NT2/D1 (cell line): ENCODE data around the gene EEF1AKMT3.

ENCODE experiments used
- DNase-seq: peaks from one replicate; pipeline ENCODE4 v3.0.0-alpha.2; 2011; ENCODE audit warnings: low read depth, low spot score
- H3K27me3 ChIP-seq: 2 replicates; pipeline ENCODE4 v1.6.0; 2011; ENCODE audit warnings: mild to moderate bottlenecking; ENCODE audit not compliant: insufficient read length, insufficient read depth
- H3K36me3 ChIP-seq: 2 replicates; pipeline ENCODE4 v1.6.1; 2011; ENCODE audit warnings: mild to moderate bottlenecking, low read length, mixed read lengths; ENCODE audit not compliant: insufficient read depth, insufficient read length
- H3K4me1 ChIP-seq: 2 replicates; pipeline ENCODE4 v1.5.1; 2011; ENCODE audit not compliant: insufficient read depth, insufficient read length
- H3K4me3 ChIP-seq: 2 replicates; pipeline ENCODE4 v1.5.1; 2011; ENCODE audit warnings: low read depth; ENCODE audit not compliant: insufficient read length
- H3K9ac ChIP-seq: 2 replicates; pipeline ENCODE4 v1.6.0; 2011; ENCODE audit warnings: low read depth; ENCODE audit not compliant: insufficient read length
- H3K9me3 ChIP-seq: 2 replicates; pipeline ENCODE4 v1.5.1; 2011; ENCODE audit warnings: mild to moderate bottlenecking, low read length; ENCODE audit not compliant: insufficient read depth
- SUZ12 ChIP-seq: IDR thresholded peaks from 2 replicates; pipeline ENCODE4 v1.6.1; 2011; ENCODE audit not compliant: insufficient read length, insufficient read depth; ENCODE audit errors: extremely low read depth
- YY1 ChIP-seq: IDR thresholded peaks from 2 replicates; pipeline ENCODE4 v1.6.1; 2011; ENCODE audit not compliant: insufficient read length, insufficient read depth
- ZNF274 ChIP-seq: IDR thresholded peaks from 2 replicates; pipeline ENCODE4 v1.6.1; 2011; ENCODE audit warnings: mild to moderate bottlenecking, low read depth, low read length

The EEF1AKMT3 gene

GRCh38 chr12:57759360-57759980, 12.9 kb upstream of the EEF1AKMT3 start:
- peaks cover 7% of the 10 kb centered on the region for H3K36me3 ChIP-seq
- H3K4me3 ChIP-seq, result no peak overlapping the region
- peaks cover 2% of the 10 kb centered on the region for H3K4me1 ChIP-seq
- no peak for TF ChIP-seq SUZ12
- TF ChIP-seq YY1, result no peak
- no peak for TF ChIP-seq ZNF274
- DNase-seq, result no peak
- no peak overlapping the region for H3K9ac ChIP-seq
- H3K9me3 ChIP-seq, result no peaks in the 10 kb centered on the region; the same call in 1 of the 2 replicates
- H3K27me3 ChIP-seq, result peaks cover 58% of the 10 kb centered on the region

GRCh38 chr12:57760347-57760982, 11.9 kb upstream of the EEF1AKMT3 start:
- Histone ChIP-seq H3K27me3 (peaks cover 64% of the 10 kb centered on the region), H3K9ac (no peak overlapping the region), H3K4me1 (peaks cover 5% of the 10 kb centered on the region), H3K36me3 (peaks cover 7% of the 10 kb centered on the region), H3K9me3 (no peaks in the 10 kb centered on the region; the same call in 1 of the 2 replicates), H3K4me3 (no peak overlapping the region)
- DNase-seq, result no peak
- TF ChIP-seq SUZ12 (no peak), YY1 (no peak), ZNF274 (no peak)

GRCh38 chr12:57761391-57761998, 10.9 kb upstream of the EEF1AKMT3 start:
- Histone ChIP-seq H3K36me3 (peaks cover 7% of the 10 kb centered on the region), H3K4me3 (no peak overlapping the region), H3K9me3 (no peaks in the 10 kb centered on the region; the same call in 1 of the 2 replicates), H3K4me1 (peaks cover 12% of the 10 kb centered on the region), H3K27me3 (peaks cover 64% of the 10 kb centered on the region), H3K9ac (no peak overlapping the region)
- DNase-seq, result no peak
- TF ChIP-seq SUZ12 (no peak), ZNF274 (no peak), YY1 (no peak)

GRCh38 chr12:57762463-57762862, 10.0 kb upstream of the EEF1AKMT3 start:
- TF ChIP-seq SUZ12 (no peak), ZNF274 (no peak), YY1 (no peak)
- Histone ChIP-seq H3K4me3 (no peak overlapping the region), H3K4me1 (peaks cover 15% of the 10 kb centered on the region), H3K9ac (no peak overlapping the region), H3K36me3 (peaks cover 9% of the 10 kb centered on the region), H3K9me3 (no peaks in the 10 kb centered on the region; the same call in 1 of the 2 replicates), H3K27me3 (peaks cover 59% of the 10 kb centered on the region)
- DNase-seq, result no peak

- no peak overlapping the region for H3K9ac ChIP-seq
- peaks cover 43% of the 10 kb centered on the region for H3K27me3 ChIP-seq
- H3K9me3 ChIP-seq, result no peaks in the 10 kb centered on the region; the same call in 1 of the 2 replicates
- no peak for TF ChIP-seq ZNF274
- TF ChIP-seq SUZ12, result no peak
- TF ChIP-seq YY1, result no peak
- H3K4me3 ChIP-seq, result no peak overlapping the region
- DNase-seq, result no peak
- peaks cover 15% of the 10 kb centered on the region for H3K4me1 ChIP-seq
- peaks cover 25% of the 10 kb centered on the region for H3K36me3 ChIP-seq
These were observed 8.3 kb upstream of the EEF1AKMT3 start for GRCh38 chr12:57763881-57764661.

GRCh38 chr12:57764662-57765002, 7.8 kb upstream of the EEF1AKMT3 start:
- peaks cover 31% of the 10 kb centered on the region for H3K36me3 ChIP-seq
- H3K27me3 ChIP-seq, result peaks cover 42% of the 10 kb centered on the region
- peak overlapping the region; percentile 57 for H3K9ac ChIP-seq
- TF ChIP-seq SUZ12, result no peak
- TF ChIP-seq ZNF274, result no peak
- no peak for TF ChIP-seq YY1
- peaks cover 15% of the 10 kb centered on the region for H3K4me1 ChIP-seq
- no peaks in the 10 kb centered on the region; the same call in 1 of the 2 replicates for H3K9me3 ChIP-seq
- peak overlapping the region; percentile 16 for H3K4me3 ChIP-seq
- no peak for DNase-seq
